ENCODE data around the gene AEBP1. TPM values are rescaled to one million over a fixed set of nuclear protein-coding genes. Genes with fewer than 3 reads are reported as not detected.
A peak's percentile ranks its signal among the peaks of the same experiment; 100 is the strongest.

AEBP1 gene
- 17.4 and 21.7 TPM in 2 replicates for total RNA-seq

GRCh38 chr7:44103923-44104859 is at the start of gene AEBP1:
Gene AEBP1, plus strand, starts transcription at chr7:44104345. Its CDS starts 321 bp downstream, at chr7:44104666.
- intact Hi-C loops (cut with micrococcal nuclease) = loop anchor here (2.0 kb wide), 1 partner anchor 19 kb away; the partner anchor contains the start of gene POLD2
- peaks cover 3% of the 10 kb centered on the region for H3K36me3 Mint-ChIP-seq (ENCODE audit: low read depth)
- TF ChIP-seq CTCF (IDR thresholded peaks at IDR 0.05) = no peak
- peak within 1 kb of the TSS; percentile 81 for H3K4me3 Mint-ChIP-seq
- H3K27me3 Mint-ChIP-seq = peaks cover 2% of the 10 kb centered on the region
- peaks cover 57% of the 10 kb centered on the region for H3K4me1 Mint-ChIP-seq
- ATAC-seq (ENCODE audit: low read depth) (peak; percentile 66), DNase-seq (no peak)
- CTCF ChIA-PET = interaction anchor here (2.1 kb wide), 1 partner anchor 92 kb away, joined by 7 read pairs; no protein-coding TSS in a partner anchor
- POLR2A ChIA-PET = interaction anchor here (0.6 to 2.5 kb wide), 4 partner anchors 23 to 1007 kb away, joined by 3 to 7 read pairs (median 4); partner anchors contain the start of genes TBRG4 and YKT6
- H3K9me3 Mint-ChIP-seq = no peaks in the 10 kb centered on the region
- peak within 1 kb of the TSS; percentile 72 for H3K27ac Mint-ChIP-seq

- no peak overlapping the region for H3K4me3 Mint-ChIP-seq
Measured at GRCh38 chr7:44056681-44057080, 47.5 kb upstream of the AEBP1 start.

GRCh38 chr7:44057181-44057848 is 46.8 kb upstream of the AEBP1 start:
- CTCF ChIA-PET = no interaction called here

More at GRCh38 chr7:44056681-44057080, 47.5 kb upstream of the AEBP1 start:
- H3K36me3 Mint-ChIP-seq (ENCODE audit: low read depth) = peaks cover 95% of the 10 kb centered on the region
- peak overlapping the region; percentile 35 for H3K27ac Mint-ChIP-seq
- H3K4me1 Mint-ChIP-seq = peaks cover 81% of the 10 kb centered on the region
- intact Hi-C loops (cut with micrococcal nuclease) = no loop called here
- ChIA-PET CTCF (no interaction called here), POLR2A (interaction anchor here (1.2 to 2.9 kb wide), 2 partner anchors 10 to 13 kb away, joined by 5 to 37 read pairs; partner anchors contain the start of gene DBNL)
- TF ChIP-seq CTCF (IDR thresholded peaks at IDR 0.05) = no peak
- H3K9me3 Mint-ChIP-seq = no peaks in the 10 kb centered on the region
- DNase-seq (peak; percentile 12), ATAC-seq (ENCODE audit: low read depth) (no peak)
- no peaks in the 10 kb centered on the region for H3K27me3 Mint-ChIP-seq

GRCh38 chr7:44057849-44058758 is 46.0 kb upstream of the AEBP1 start:
- H3K27ac Mint-ChIP-seq = peak overlapping the region; percentile 98
- peak; percentile 44 for DNase-seq

More at GRCh38 chr7:44057181-44057848, 46.8 kb upstream of the AEBP1 start:
- no peaks in the 10 kb centered on the region for H3K27me3 Mint-ChIP-seq
- peaks cover 79% of the 10 kb centered on the region for H3K4me1 Mint-ChIP-seq
- DNase-seq (peak; percentile 8), ATAC-seq (ENCODE audit: low read depth) (no peak)
- peak overlapping the region; percentile 98 for H3K27ac Mint-ChIP-seq
- TF ChIP-seq CTCF (IDR thresholded peaks at IDR 0.05) = no peak
- peaks cover 94% of the 10 kb centered on the region for H3K36me3 Mint-ChIP-seq (ENCODE audit: low read depth)
- intact Hi-C loops (cut with micrococcal nuclease) = no loop called here
- peak overlapping the region; percentile 28 for H3K4me3 Mint-ChIP-seq
- POLR2A ChIA-PET = interaction anchor here (1.2 to 2.9 kb wide), 2 partner anchors 10 to 13 kb away, joined by 5 to 37 read pairs; partner anchors contain the start of gene DBNL
- no peaks in the 10 kb centered on the region for H3K9me3 Mint-ChIP-seq

More at GRCh38 chr7:44057849-44058758, 46.0 kb upstream of the AEBP1 start:
- intact Hi-C loops (cut with micrococcal nuclease) = no loop called here
- ChIA-PET CTCF (no interaction called here), POLR2A (interaction anchor here (0.6 to 2.9 kb wide), 11 partner anchors 9 to 143 kb away, joined by 3 to 37 read pairs (median 5); partner anchors contain the start of genes DBNL and YKT6)
- Mint-ChIP-seq H3K9me3 (no peaks in the 10 kb centered on the region), H3K27me3 (no peaks in the 10 kb centered on the region), H3K4me3 (peak overlapping the region; percentile 82), H3K36me3 (ENCODE audit: low read depth) (peaks cover 90% of the 10 kb centered on the region), H3K4me1 (peaks cover 75% of the 10 kb centered on the region)
- no peak for TF ChIP-seq CTCF (IDR thresholded peaks at IDR 0.05)
- ATAC-seq (ENCODE audit: low read depth) = peak; percentile 56

All from activated B cell treated with CpG ODN at 0.5 μM for 24 hours (primary cell).